HG03460 (cell line): ENCODE measurements around the gene CHMP1A.
"Not testable (repeated sequence)": the region's sequence is repeated elsewhere in the genome, so short reads cannot be mapped to it uniquely, and the experiment has no call there.

ENCODE experiments used
- ATAC-seq: cut with Tn5 transposase; IDR thresholded peaks from one replicate; pipeline ENCODE4 v1.9.1; 2021; ENCODE audit not compliant: unreplicated experiment

The CHMP1A gene

DNA sequence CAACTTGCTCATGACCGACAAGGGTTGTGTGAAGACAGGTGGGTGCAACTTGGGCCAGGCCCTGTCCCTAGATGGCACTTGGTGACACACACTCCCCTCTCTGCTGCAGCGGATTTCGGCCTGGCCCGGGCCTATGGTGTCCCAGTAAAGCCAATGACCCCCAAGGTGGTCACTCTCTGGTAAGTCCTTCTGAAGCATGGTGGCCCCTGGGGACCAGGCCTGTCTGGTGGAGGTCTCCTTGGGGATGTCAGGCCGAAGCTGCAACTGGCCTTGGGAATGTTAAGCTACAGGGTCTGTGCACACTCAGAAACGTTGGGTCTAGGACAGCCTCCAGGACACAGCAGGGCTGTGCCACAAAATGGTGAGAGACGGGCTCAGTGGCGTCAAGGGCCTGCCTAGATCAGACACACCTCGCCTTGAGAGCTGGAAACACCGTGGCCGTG, 35.8 kb upstream of the CHMP1A start:
- no peak for ATAC-seq

DNA sequence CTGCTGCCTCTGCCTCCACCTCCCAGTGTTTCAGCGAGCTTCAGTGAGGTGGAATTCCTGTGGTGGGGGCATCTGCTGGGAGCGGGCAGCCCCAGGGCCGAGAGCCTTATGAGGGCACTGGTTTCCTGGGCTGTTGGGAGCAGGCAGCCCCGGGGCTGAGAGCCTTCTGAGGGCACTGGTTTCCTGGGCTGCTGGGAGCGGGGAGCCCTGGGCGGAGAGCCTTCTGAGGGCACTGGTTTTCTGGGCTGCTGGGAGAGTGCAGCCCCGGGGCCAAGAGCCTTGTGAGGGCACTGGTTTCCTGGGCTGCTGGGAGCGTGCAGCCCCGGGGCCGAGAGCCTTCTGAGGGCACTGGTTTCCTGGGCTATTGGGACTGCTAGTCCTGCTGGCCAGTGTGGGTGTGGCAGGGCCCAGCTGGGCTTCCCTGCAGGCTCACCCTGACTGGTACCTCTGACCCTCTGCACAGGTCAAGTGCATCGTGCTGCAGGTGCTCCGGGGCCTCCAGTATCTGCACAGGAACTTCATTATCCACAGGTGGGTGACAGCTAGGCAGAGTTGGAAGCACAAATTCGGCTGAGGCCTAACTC, 34.6 kb upstream of the CHMP1A start:
- no peak for ATAC-seq

DNA sequence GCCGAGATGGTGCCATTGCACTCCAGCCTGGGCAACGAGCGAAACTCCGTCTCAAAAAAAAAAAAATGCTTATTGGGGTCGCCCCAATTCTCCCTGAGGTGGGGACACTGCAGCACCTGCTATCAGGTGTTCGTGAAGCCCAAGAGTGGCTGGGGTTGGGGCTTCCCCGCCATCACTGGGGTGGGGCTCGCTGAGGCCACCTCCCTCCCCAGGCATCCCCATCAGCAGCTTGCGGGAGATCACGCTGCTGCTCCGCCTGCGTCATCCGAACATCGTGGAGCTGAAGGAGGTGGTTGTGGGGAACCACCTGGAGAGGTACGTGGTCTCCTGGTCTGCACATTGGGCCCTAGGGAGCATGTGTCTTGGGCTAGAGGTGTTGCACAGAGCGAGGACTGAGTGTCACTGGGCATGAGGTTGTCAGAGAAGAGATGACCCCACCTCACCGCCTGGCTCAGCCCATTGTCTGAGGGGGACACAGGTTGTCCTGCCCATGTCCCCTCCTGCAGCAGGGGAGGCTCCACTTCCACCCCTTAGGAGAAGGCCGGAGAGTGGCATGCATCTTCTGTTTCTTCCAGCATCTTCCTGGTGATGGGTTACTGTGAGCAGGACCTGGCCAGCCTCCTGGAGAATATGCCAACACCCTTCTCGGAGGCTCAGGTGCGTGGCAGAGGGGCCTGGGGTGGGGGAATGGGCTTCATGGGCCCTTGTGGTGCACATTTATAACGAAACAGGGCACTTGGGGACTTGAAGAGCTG, 33.9 kb upstream of the CHMP1A start:
- ATAC-seq: no peak

DNA sequence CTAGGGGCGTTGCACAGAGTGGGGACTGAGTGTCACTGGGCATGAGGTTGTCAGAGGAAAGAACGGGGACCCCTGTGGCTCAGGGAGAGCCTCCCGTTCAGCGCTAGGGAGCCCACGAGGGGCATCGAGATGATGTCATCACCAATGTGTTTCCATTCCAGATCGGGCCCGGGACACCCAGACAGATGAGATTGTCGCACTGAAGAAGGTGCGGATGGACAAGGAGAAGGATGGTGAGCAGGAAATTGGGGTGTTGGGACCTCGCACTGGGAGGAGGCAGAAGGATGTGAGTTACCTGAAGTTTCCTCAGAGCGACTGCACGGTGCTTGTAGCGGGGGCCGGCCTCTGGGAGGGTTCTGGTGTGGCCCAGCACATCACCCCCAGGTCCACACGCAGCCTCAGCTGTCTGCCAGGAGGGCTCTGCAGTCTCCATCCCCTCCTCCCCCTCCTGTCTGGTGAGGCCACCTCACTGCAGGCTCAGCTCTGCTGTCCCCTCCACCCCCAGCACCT, 32.9 kb upstream of the CHMP1A start:
- ATAC-seq: no peak

DNA sequence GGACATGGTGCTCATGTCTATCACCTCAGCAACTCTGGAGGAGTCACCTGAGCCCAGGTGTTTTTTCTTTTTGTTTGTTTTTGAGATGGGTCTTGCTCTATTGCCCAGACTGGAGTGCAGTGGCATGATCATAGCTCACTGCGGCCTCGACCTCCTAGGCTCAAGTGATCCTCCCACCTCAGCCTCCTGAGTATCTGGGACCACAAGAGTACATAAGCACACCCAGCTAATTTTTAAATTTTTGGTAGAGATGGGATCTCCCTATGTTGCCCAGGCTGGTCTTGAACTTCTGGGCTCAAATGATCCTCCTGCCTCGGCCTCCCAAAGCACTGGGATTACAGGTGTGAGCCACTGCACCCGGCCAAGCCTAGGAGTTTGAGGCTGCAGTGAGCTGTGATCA, 32.1 kb upstream of the CHMP1A start:
- ATAC-seq: not testable (repeated sequence)

DNA sequence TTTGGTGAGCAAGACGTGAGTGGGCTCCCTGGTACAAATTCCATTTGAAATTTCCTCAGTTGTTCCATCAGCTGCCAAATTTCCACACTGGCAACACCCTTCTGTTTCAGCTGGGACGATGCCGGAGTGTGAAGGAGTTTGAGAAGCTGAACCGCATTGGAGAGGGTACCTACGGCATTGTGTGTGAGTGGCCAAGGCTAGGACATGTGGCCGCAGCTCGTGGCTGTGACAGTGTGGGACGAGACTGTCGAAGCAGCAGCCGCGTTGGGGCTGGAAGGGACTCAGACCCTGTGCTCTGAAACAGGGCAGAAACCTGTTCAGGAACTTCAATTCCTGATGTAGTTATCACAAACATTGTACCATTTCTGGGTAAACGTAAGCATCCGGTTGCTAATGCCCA, 31.6 kb upstream of the CHMP1A start:
- ATAC-seq: no peak

DNA sequence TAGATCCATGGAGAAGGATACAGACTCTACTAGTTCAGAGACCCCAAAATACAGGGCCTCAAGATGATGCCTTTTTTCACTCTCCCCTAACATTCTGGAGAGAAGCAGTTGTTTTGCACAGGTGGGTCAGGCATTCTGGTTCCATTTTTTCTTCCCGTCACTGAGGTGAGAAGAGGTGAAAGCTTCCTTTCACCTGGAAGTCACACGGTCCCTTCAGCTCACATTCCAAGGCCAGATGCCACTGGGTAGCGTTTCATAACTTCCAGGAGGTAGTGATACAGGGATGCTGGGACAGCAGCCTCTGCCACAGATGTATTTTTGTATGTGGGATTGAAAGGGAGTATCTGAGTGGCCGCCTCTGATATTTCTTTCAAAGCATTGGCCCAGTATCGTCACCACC, 30.9 kb upstream of the CHMP1A start:
- no peak for ATAC-seq

DNA sequence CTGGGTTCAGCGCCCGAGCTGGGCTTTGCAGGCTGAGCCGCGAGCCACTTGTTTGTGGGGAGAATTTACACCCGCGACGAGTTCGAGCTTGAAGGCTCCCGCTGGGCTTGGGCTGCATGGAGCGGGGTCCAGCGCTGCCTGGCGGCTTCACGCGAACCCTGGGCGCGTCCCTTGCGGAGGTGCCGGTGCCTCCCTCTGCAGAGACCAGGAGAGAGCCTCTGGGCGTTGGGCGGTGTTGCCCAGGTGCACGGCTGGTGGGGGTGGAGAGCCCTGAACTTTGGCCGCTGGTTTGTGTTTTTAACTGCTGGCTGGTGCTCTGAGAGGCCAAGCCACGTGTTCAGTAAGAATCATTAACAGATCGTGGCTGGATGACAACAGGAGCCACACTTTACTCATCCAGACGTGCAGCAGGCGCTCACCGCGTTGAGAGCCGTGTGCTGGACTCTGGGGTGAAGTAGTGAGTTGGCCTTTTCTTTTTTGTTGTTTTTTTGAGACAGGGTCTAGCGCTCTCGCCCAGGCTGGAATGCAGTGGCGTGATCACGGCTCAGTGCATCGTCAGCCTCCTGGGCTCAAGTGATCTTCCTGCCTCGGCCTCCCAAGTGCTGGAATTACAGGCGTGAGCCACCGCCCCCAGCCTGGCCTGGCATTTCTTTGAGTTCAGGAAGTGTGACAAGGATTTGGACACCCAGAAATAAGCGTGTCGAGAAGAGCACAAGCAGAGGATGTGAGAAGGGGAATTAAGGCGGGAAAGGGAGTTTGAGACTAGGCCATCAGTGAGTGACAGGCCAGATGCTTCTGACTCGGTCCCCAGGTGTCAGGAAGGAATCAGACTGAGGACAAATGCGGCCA, 29.8 kb upstream of the CHMP1A start:
- ATAC-seq: peak; percentile 42

DNA sequence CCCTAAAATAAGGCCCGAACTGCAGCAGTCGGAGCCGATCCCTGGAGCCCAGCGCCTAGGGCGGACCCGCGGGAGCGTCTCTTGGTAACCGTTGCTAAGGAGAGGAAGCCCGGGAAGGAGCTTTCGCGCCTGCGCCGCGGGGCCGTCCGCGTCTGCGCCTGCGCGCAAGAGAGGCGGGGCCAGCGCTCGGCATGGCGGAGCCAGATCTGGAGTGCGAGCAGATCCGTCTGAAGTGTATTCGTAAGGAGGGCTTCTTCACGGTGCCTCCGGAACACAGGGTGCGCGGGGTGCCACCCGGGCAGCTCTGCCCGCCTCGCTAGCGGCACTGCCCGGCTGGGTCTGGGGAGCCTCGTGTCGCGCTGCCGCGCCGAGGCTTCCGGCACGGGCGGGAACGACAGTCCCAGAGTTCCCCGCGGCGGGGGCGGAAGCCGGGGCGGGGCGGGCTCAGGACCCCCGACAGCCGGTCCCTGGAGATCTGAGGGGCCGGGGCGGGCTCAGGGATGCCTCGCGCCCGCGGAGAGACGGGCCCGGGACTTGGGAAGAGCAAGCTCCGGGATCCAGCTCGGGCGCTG, 29.1 kb upstream of the CHMP1A start, which contains the start of gene CDK10:
Gene CDK10 (plus strand): TSS at position 170 of the 572 bp plus-strand sequence. CDS start 22 bp downstream, at position 192.
- ATAC-seq: peak; percentile 64

DNA sequence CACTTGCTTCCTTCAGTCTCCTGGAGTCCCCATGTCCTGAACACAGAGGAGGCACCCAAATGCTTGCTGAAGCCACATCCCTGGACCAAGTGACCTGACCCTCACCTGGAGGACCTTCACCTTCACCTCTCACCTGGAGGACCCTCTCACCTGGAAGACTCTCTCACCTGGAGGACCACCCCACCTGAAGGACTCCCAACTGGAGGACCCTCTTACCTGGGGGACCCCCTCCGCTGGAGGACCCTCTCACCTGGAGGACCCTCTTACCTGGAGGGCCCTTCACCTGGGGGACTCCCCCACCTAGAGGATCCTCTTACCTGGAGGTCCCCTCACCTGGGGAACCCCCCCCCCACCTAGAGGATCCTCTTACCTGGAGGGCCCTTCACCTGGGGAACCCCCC, 28.4 kb upstream of the CHMP1A start:
- no peak for ATAC-seq

DNA sequence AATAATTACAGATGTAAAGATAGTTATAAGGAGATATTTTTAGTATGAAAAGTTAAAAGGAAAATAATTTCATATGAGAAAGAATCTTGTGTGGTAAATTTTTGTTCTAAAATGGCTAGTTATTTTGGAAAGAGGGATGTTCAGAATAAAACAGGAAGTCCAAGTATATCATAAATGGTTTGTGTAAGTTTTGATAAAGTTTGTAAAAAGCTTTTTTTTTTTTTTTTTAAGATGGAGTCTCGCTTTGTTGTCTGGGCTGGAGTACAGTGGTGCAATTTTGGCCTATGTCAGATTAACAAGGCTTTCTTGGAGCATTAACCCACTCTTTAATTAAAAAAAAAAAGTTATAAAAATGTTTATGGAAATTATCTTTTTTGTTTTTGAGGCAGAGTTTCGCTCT, 20.8 kb upstream of the CHMP1A start:
- no peak for ATAC-seq

DNA sequence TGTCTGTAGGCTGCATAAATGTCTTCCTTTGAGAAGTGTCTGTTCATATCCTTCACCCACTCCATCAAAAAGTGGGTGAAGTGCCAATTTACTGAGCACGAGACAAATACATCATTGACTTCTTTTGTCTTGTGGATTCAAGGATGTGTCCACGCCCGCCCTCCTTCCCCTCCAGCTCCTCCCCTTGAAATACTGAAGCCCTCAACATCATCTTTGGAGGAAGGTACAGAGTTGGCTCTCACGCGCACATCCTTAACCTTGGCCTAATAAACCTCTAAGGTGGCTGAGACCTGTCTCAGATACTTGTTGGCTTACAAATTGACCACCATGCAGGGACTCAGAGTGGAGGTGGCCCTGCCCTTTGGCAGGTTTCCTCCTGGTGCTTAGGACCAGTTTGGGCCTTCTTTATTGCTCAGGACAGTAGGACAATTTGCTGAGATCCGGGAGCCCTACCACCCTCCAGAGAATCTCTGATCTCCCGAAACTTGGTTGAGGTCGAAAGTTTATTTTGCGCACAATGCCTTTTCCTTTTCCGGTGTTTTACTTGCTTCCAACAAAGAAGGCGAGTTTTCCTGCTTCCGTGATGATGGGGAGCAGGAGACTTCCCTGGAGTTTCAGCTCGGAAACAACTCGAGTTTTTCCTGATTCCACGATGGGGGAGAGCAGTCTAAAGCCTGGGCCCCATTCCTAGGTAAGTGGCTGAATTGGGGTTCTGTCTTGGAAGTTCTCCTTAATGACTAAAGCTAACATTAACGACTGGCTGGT, 14.9 kb upstream of the CHMP1A start:
- ATAC-seq: no peak

DNA sequence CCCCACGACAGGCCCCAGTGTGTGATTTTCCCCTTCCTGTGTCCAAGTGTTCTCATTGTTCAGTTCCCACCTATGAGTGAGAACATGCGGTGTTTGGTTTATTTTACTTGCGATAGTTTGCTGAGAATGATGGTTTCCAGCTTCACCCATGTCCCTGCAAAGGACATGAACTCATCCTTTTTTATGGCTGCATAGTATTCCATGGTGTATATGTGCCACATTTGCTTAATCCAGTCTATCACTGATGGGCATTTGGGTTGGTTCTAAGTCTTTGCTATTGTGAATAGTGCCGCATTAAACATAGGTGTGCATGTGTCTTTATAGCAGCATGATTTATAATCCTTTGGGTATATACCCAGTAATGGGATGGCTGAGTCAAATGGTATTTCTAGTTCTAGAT, 14.1 kb upstream of the CHMP1A start:
- not testable (repeated sequence) for ATAC-seq

DNA sequence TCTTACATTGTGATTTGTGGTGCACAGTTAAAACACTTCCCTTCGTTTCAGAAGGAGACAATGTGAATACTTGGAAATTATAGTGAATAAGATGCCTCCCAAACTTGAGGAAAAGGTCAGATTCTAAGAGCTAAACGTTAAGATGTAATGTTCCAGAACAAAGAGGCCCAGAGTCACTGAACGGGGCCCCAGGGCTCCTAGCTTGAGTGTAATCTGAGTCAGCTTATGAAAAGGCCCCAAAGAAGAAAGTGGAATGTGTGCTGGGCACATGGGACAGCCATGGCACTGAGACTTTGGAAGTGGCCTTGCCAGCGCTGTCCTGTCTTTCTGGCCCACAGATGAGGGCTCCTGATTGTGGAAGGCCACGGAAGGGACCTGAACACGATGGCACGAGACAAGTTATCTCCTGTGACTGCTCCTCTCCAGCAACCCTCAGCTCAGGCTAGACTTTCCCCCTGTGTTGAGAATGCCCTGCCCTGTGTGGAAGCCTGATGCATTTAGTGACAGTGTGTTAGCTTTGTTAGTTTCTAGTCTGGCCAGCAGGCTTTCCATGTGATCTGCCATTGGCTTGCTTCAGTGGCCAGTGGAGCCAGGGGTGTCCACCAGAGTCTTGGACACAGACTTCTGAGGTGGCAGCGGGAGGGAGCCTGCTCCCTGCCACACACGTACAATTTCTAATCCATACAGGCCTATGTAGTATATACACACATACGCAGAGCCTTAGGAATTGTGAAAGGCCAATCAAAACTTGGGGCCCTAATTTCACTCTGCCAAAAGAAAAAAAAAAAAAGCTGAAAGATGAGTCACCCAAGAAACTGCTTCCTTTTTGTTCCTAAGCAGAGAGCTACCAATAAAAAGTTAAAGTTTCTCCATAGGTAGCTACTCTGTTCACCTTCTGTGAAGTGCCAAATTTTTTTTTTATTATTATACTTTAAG, 13.3 kb upstream of the CHMP1A start:
- no peak for ATAC-seq

DNA sequence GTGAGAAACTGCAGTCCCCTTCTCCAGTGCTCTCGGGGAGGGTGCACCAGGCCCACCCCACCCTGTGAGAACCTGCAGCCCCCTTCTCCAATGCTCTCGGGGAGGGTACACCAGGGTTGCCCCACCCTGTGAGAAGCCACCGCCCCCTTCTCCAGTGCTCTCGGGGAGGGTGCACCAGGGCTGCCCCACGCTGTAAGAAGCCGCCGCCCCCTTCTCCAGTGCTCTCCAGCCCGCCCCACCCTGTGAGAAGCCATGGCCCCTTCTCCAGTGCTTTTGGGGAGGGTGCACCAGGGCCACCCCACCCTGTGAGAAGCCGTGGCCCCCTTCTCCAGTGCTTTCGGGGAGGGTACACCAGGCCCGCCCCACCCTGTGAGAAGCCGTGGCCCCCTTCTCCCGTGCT, 12.2 kb upstream of the CHMP1A start:
- ATAC-seq: no peak

DNA sequence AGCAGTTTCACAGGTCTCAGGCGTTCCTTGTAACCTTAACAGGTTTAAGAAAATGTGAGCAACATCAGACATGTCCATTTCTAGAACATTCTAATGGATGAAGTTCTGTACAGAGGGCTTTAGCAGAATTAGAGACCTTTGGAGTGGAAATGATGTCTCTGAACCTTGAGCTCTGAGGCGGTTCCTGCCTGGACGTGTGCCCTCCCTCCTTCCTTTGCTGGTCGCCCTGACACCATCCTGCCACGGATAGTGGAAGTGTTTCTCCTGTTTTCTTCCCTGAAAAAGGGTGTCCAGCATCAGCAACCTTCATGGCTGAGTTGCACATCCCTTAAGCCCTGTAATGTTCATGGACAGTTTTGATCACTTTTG, 11.3 kb upstream of the CHMP1A start:
- no peak for ATAC-seq

DNA sequence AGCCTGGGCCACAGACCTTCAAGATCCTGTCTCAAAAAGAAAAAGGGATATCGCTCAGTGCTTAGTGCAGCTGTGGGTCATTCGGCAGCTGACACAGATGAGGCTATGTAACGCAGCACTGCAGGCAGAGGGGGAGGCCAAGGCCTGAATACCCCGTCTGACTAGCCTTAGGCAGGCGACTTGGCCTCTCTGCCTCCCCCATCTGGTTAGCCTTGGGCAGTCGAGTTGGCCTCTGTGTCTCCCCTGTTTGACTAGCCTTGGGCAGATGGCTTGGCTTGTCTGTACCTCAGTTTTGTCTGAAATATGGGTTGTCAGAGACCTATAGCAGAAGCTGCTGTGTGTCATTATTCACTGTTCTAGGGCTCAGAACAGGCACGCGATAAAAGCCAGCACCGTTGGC, 10.1 kb upstream of the CHMP1A start:
- no peak for ATAC-seq

DNA sequence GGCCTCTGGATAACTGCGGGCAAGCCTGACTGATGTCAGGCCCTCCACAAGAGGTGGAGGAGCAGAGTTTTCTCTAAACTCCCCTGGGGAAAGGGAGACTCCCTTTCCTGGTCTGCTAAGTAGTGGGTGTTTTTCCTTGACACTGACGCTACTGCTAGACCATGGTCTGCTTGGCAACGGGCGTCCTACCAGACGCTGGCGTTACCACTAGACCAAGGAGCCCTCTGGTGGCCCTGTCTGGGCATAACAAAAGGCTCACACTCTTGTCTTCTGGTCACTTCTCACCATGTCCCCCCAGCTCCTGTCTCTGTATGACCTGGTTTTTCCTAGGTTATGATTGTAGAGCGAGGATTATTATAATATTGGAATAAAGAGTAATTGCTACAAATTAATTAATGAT, 9.5 kb upstream of the CHMP1A start:
- ATAC-seq: not testable (repeated sequence)

DNA sequence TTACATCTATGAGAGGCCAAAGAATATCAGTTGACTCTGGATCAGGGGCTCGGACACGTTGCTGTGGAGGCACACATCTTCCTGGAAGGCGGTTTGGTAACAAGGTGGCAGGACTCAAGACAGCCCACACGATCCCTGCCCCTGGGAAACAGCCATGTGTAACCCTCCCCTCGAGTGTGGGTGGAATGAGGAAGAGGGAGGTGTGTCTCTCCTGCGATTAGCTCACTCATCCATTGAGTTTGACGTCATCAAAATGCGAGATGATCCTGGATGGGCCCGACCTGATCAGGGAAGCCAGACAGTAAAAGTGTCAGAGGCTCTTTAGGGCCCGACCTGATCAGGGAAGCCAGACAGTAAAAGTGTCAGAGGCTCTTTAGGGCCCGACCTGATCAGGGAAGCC, 6.7 kb upstream of the CHMP1A start:
- ATAC-seq: not testable (repeated sequence)
